ENCODE data around the gene SIGLEC10.
A peak's percentile ranks its signal among the peaks of the same experiment; 100 is the strongest.

Gene SIGLEC10

DNA sequence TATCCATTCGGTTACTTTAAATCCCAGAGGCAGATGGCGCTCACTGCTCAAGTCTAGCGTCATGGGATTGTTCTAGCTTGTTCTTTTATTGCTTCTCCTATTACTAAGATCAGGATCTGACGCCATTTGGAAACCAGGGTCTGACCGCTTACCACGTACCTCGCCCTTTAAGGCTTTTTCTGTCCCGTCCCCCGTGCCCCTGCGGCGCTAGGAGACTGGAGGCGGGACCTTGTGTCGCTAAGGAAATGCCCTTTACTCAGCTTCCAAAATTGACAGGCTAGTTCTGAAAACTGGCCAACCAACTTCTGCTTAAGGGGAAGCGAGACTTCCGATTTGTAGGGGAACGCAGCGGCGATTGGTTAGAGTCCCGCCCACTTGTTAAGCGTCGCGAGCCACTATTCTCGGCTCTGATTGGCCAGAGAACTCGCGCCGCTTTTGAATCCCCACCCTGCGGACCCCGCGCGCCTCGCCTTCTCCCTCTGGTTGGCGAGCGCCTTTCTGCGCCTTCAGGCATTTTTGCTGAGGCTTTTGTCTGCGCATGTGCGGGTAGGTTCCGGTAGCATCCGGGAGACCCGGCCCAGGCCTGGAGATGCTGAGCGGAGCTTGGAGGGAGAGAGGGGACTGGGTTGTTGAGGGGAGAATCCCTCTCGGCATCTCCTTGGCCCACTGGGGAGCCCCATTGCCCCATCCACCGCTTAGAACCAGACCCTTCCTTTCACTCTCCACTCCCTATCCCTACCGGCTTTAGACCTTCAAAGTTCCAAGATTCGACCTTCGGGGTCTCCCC, 23.2 kb downstream of the SIGLEC10 start:
- DNase-seq (ENCODE audit: low spot score), result peak; percentile 97

DNA sequence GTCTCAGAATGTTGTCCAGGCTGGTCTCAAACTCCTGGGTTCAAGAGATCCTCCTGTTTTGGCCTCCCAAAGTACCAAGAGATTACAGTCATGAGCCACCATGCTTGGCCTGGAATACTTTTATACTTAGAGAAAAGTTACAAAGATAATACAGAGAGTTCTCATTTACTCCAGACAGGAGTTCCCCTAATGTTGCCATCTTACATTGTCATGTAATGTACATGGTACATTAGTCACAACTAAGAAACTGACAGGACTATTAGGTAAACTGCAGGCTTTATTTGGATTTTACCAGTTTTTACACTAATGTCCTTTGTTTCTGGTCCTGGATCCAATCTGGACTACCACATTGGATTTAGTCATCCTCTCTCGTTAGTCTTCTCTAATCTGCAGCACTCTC, 24.7 kb downstream of the SIGLEC10 start:
- no peak for DNase-seq (ENCODE audit: low spot score)

DNA sequence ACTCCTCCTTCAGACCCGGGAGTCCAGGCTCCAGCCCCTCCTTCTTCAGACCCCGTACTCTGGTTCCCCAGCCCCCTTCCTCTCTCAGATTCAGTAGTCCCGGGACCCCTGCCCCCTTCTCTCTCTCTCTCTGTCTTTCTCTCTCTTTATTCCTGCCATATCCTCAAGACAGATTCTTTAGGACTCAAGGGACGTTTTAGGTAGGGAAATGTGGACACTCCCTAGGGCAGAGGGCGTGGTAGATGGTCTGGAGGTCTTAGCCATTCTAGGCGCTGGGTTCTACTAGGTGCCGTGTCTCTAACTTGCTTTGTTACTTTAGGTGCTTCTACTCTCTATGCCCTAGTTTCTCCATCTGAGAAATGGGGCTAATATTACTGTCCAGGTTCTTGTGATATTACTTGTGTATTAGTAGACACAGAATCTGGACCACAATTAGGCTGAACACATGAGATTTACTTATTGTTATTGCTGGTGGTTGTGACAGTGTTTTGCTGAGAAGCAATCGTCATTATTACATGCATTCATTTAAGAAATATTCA, 26.3 kb downstream of the SIGLEC10 start:
- no peak for DNase-seq (ENCODE audit: low spot score)

DNA sequence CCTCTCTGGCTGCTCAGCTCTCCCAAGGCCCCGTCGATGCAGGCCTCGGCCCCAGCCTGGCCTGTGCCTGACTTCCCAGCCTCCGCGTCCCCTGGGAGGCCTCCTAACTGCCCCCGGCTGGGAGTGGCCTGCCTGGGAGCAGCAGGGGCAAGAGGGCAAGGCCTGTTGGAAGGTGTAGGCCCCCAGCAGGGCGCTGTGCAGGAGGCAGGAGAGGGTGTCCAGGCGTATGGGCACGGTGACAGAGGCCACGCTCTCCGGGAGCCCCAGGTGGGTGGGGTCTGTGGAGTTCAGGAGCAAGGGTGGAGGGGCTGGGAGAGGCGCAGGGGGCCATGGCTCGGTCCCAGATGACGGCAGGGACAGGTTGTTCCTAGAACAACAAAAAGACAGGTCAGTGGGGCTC, 28.3 kb downstream of the SIGLEC10 start:
- no peak for DNase-seq (ENCODE audit: low spot score)

DNA sequence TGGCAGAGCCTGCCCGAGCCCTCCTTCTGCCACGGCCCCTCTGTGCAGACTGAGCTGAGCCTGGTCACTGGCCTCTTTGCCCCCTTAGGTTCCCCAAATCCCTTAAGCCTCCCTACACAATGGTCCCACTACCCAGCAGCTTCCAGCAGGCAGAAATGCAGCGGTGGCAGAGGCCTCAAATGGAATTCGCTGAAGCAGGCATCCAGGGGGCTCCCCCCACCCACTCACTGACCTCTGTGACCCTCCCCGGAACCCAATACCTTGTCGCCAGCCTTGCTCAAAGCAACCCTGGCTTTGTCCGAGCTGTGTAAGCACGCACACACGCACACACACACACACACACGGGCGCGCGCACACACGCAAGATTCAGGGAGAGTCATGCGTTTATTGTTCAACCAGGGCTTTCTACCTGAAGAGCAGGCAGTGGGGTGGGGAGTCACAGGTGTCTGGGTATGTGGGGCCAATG, 29.5 kb downstream of the SIGLEC10 start, which contains the start of gene LIM2:
Gene LIM2 (minus strand): TSS at position 51 of the 466 bp plus-strand sequence. CDS start 531 bp downstream, outside the sequence.
- DNase-seq (ENCODE audit: low spot score), result no peak

DNA sequence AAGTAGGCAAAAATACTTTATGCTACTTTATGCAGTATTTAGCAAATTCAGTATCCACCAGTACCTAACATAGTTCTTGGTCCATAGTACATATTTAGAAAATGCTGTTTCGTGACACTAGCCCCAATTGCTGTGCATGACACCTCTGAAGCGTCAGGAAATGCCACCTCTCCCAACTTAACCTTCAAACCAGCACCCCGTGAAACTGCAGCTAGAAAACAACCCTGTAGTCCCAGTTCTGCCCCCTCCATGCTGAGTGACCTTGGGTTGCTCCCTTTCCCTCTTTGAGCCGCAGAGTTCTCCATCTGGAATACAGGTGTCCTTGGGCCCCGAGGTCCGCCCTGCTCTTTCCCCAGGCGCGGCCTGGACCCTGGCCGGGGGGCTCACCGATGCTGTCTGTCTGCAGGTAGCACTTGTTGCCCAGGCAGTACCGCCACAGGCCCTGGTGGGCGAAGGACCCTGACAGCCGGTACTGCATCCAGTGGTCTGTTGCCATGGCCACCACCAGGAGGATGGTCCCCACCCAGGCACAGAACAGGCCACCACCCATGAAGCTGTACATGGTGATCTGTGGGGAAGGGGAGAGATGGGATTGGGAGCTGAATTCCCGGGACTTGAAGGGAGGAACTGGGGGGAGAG, 30.4 kb downstream of the SIGLEC10 start:
- no peak for DNase-seq (ENCODE audit: low spot score)

DNA sequence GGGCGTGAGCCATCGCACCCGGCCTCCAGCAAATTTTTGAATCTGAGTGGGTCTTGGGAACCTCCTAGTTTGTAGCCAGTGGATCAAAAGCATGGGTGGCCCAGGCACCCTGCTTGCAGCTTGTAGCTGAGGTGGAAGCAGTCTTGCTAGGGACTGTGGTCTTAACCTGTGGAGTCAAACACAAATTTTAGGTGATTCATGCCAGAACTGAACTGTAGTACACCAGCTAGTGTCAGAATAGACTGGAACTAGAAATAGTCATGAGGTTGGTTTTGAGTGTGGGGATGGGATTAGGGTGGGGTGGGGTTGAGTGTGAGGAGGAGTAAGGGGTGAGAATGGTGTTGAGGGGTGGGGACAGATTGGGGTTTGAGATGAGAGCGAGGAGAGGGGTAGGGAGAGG, 35.4 kb downstream of the SIGLEC10 start:
- no peak for DNase-seq (ENCODE audit: low spot score)

DNA sequence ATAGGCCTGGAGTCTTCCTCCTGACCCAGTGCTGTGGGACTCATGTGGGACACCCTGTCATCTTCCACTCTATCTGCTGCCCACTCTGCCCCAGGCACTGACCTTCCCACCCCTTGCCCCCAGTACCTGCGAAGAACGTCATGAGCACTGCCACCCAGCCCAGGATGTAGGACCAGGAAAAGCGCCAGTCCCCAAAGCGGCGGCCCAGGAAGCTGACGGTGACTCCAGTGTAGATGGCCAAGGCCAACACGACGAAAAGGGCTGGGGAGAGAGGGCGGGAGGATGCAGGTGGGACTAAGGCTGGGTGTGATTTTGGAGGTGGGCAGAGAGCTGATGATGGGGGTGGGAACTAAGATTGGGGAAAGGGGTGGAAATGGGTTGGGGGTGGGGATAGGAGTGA, 37.1 kb downstream of the SIGLEC10 start:
- DNase-seq (ENCODE audit: low spot score), result no peak

DNA sequence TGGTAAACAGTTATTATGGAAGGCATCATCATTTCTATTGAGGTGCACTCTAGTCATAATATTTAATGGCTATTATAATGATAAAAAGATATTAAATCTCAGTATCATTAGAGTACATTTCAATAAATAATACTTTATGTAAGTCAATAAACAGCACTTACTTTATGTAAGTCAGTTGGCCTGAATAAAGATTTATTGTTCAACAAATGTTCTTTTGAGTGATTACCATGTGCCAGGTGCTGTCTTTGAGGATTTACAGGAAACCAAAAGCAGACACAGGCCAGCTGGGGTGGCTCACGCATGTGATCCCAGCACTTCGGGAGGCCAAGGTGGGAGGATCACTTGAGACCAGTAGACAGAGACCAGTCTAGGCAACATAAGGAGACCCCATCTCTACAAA, 40.0 kb downstream of the SIGLEC10 start:
- DNase-seq (ENCODE audit: low spot score), result no peak

DNA sequence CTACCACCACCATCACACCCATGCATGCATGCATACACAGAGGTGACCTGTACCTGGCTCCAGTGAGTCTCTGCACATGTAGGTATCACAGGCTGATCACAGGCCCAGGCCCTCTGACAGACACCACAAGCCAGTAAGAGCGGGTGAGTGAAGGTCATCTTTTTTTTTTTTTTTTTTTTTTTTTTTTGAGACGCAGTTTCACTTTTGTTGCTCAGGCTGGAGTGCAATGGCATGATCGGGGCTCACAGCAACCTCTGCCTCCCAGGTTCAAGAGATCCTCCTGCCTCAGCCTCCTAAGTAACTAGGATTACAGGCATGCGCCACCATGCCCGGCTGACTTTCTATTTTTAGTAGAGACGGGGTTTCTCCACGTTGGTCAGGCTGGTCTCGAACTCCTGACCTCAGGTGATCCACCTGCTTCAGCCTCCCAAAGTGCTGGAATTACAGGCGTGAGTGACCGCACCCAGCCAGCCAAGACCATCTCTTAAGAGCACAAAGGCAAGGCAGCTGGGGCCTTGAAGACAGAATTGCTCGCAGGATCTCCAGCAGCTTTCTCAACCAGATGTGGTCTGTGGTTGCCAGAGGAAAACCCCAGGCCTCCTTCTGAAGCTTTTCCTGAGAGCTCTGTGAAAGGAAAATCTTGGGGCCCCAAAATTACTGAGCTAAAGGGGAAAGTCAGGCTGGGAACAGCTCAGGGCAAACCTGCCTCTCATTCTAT, 41.8 kb downstream of the SIGLEC10 start:
- no peak for DNase-seq (ENCODE audit: low spot score)

DNA sequence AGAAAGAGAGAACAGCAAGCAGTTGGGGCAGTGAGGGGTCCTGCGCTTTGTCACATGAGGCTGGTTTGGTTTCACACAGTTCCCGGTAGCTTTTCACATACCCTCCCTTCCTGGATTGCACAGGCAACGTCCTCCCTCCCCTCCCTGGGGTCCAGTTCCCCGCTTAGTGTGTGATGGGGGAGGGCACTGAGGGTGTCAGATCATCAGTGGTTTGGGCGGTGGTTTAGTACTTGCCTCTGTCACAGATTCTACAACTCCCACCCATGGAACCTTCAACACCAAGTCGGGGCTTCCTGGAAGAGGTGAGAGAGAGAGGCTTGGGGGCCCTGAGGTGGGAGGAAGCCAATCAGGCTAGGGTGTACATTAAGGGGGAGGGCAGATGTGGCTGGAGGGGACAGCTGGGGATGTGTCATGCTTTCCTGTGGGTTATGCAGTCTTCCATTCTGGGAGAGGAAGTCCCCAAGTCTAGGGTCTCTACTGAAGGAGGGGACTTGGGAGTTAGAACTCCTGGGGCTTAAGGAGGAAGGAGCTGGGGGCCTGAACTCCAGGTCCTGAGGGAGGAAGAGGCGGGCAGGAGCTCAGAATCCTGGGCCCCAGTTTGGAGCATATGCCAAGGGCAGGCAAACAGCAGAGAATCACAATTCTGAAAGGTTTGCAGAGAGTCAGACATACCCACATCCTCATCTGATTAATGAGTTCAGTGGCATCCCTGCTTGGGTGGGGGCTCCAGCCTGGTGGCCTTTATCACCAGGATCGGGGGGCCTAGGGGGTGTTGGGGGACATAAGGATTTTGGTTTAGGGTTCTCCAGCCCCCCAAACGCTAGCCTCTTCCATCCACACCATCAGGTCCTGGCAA, 44.6 kb downstream of the SIGLEC10 start, which contains the start of gene NKG7:
Gene NKG7 (minus strand): TSS at position 6 of the 856 bp plus-strand sequence. CDS start 119 bp downstream, outside the sequence.
- DNase-seq (ENCODE audit: low spot score), result no peak

DNA sequence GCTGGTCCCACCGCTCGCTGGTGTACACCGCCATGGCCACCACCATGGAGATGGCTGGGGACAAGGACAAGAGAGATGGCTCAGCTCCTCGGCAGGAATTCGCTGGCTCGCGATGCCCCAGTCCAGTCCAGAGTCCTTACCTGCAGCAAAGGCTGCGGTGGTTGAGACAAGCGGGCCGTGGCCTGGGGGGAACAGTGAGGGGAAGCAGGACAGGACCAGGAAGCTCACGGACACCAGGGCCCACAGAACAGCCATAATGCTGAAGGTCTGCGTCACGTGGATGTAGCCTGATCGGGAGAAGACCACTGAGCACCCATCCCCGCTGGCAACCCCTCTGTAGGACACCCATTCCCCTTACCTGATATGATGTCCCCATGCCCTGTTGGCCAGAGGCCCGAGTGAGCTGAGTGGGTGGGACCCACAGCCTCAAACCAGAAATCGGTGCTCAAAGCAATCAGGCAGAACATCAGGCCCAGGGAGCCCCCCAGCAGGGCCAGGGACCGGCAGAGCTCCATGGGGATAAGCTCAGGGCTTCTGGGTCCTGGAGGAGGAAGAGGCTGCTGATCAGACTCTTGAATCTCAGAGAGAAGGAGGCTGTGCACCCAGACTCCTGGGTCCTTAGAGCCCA, 45.3 kb downstream of the SIGLEC10 start:
- DNase-seq (ENCODE audit: low spot score), result no peak

DNA sequence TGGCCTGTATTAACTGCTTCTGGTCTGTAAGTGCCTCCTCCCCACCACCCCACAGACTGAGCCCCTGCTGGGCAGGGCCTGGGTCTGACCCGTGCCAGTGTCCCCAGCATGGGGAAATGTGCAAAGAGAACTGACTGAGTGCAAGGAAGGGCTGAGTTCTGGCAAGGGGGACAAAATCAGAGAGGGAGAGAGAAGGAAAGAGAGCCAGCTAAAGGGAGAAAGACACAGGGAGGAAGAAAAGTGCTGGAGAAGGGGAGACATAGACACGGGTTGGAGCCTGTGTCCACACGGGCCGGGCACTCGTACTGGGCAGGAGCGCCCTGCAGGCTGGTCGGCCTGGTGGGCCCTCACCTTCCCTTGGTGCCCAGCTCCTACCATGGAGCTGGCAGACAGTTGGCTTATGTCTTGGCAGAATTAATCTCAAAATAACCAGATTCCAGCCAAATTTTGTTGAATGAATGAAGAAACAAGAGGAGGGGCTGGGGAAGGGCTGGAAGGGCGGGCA, 46.2 kb downstream of the SIGLEC10 start:
- DNase-seq (ENCODE audit: low spot score), result no peak

DNA sequence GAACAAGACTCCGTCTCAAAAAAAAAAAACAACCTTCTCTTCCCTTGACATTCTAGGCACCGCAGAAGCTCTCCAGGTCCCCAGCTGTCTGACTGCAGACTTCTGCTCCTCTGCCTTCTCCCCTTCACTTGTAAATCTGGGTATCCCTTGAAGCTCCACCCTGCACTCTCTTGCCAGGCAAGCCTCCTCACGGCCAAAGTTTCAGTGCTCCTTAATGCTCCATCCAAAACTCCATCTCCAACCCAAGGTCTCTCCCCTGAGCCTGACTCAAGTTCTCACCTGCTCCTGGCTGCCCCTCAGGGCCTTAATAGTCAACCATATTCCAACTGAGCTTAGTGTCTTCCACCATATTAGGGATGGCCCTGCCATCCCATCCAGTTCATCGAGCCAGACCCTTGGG, 47.2 kb downstream of the SIGLEC10 start:
- DNase-seq (ENCODE audit: low spot score), result no peak

DNA sequence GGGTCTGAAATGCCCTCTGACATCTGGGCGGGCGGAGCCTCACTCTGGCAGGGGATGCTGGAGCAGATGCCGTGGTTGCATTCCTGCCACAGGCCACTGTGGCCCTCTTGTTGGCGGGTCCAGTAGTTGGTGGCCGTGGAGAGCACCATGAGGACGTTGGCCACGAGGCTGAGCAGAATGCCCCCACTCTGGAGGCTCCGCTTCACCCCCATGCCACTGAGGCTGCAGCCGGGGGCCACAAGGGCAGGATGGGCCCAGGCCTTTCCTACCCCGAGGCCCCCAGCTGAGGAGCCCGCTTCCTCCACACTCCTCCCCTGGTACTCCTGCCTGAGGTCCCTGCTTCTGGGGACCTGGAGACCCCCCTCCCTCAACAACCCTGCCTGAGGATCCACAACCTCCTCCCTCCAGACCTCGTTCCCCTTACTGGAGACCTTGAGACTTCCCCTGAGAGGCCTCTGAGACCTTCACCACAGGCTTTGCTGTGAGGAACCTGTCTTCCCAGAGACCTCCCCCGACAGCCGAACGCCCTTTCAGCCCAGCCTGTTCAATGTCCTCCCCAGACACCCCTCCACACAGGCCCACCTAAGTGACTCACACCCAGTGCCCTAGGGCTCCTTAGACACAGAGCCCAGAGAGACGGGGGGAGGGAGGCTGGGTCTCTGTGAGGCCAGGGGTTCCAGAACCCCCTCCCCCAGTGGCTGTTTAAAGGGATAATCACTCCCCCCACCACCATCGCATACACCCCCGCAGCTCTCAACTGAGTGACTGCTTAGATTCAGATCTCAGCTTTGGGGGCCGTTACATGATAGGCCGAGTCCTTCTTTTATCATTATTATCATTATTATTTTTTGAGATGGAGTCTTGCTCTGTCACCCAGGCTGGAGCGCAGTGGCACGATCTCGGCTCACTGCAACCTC, 48.8 kb downstream of the SIGLEC10 start, which contains the start of gene CLDND2:
Gene CLDND2 (minus strand): TSS at position 638 of the 917 bp plus-strand sequence. CDS start 426 bp downstream, at position 212.
- no peak for DNase-seq (ENCODE audit: low spot score)

DNA sequence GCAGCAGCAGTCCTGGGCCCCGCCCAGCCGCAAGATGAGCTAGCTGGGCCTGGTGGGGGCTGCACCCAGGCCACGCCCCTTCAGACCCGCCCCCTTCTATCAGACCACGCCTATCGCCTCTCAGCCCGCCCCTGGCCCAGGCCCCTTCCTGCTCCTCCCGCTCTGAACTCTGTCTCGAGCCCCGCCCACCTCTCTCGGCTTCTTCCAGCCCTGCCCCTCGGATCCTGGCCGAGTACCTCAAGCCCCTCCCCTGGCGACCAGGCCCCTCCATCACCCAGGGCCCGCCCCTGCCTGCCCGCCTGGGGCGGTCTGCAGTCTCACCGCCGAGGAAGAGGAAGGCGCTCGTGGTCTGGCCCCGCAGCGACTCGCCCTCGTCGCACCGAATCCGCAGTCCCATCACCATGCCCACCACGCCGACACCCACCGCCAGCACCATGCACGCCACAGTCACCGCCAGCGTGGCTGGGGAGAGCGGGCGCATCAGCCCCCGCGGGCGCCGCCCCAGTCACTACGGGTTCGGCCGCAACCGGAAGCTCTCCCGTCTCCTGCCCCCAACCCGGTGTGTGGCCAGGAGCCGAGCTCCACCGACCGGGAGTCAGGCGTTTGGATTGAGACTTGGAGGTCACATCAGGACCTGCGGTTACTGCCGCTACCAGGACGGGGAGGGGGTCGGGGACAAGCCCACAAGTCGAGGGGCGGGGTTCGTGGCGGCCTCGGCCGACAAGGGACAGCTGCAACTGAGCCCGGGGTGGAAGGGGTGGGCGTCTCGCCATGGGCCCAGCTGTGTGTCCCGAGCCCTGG, 49.7 kb downstream of the SIGLEC10 start:
- peak; percentile 99 for DNase-seq (ENCODE audit: low spot score)

DNA sequence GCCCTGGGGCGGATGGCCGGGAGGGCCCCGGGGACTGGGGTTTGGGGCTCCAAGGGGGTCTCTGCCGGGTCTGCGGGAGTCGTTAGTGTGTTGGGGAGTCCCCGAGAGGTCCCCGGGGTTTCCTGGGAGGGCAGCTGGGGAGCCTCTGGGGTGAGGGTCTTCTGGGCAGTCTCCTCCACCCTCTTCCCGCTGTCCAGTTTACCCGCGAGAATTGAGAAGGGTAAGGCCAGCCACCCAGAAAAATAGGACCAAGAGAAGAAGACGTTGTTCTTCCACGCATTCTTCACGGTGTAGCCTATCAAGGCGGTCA, 50.2 kb downstream of the SIGLEC10 start:
- DNase-seq (ENCODE audit: low spot score), result no peak

DNA sequence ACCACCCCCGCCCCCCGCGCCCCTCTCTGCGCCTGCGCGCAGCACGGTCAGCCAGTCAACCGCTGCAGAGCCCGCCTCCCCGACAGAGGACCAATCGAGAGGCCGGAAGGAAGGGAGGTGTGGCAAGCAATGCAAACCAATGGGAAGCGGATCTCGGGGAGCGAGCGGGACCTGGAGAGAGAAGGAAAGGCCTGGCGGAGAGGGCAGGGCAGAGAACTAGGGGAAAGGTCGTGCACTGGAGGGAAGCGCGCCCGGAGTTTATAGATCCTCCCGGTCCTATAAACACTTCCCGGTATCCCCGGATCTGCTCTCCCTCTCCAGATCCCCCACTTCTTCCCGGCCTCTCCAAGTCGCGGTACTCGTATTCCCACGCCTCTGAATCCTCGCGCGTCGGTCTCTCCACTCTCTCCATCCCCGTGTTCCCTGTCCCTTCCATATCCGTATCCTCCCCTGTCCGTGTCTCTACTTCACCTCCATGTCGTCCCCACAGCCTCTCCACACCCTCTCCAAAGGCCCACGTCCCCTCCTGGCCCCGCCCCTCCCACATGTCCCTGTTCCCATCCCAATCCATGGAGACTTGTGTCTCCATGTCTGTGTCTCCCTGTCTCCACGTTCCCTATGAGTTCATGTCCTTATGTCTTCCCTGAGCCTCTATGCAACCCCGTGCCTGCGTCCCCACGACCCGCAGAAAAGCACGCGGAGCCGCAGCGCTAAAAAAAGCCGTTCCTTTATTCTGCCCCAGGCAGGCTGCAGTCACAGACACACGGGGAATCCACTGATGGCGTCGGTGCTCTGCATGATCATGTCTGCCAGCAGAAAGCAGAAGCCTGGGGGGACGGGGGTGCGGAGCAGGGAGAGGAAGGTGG, 50.8 kb downstream of the SIGLEC10 start:
- peak; percentile 97 for DNase-seq (ENCODE audit: low spot score)
